ENCODE measurements around the gene NGFR.

- TF ChIP-seq, protein P1, sequence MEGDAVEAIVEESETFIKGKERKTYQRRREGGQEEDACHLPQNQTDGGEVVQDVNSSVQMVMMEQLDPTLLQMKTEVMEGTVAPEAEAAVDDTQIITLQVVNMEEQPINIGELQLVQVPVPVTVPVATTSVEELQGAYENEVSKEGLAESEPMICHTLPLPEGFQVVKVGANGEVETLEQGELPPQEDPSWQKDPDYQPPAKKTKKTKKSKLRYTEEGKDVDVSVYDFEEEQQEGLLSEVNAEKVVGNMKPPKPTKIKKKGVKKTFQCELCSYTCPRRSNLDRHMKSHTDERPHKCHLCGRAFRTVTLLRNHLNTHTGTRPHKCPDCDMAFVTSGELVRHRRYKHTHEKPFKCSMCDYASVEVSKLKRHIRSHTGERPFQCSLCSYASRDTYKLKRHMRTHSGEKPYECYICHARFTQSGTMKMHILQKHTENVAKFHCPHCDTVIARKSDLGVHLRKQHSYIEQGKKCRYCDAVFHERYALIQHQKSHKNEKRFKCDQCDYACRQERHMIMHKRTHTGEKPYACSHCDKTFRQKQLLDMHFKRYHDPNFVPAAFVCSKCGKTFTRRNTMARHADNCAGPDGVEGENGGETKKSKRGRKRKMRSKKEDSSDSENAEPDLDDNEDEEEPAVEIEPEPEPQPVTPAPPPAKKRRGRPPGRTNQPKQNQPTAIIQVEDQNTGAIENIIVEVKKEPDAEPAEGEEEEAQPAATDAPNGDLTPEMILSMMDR (conservative IDR thresholded peaks at IDR 0.05; ENCODE audit: low read depth, low read length) = no peak
- no peak for TF ChIP-seq EZH2 (IDR thresholded peaks at IDR 0.05; ENCODE audit: low read length, unreplicated experiment)
These were observed 7.9 kb upstream of the NGFR start for GRCh38 chr17:49487183-49487582.
